ENCODE data around the gene OR1G1.

DNA sequence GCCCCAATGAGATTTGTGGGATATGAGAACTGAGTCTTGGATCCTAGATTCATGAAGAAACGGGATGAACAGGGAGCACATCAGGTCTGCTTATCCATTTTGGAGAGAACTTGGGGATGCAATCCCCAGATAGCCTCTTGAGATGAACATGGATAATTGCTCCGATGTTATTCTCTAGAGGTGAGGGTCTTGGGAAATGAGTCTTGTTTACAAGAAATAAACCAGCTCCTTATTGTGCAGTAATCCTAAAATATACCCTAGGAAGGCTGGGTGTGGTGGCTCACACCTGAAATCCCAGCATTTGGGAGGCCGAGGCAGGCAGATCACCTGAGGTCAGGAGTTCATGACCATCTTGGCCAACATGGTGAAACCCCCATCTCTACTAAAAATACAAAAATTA, 23.0 kb downstream of the OR1G1 start, which contains the start of gene OR1D2:
- TF ChIP-seq, protein P1, sequence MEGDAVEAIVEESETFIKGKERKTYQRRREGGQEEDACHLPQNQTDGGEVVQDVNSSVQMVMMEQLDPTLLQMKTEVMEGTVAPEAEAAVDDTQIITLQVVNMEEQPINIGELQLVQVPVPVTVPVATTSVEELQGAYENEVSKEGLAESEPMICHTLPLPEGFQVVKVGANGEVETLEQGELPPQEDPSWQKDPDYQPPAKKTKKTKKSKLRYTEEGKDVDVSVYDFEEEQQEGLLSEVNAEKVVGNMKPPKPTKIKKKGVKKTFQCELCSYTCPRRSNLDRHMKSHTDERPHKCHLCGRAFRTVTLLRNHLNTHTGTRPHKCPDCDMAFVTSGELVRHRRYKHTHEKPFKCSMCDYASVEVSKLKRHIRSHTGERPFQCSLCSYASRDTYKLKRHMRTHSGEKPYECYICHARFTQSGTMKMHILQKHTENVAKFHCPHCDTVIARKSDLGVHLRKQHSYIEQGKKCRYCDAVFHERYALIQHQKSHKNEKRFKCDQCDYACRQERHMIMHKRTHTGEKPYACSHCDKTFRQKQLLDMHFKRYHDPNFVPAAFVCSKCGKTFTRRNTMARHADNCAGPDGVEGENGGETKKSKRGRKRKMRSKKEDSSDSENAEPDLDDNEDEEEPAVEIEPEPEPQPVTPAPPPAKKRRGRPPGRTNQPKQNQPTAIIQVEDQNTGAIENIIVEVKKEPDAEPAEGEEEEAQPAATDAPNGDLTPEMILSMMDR (conservative IDR thresholded peaks at IDR 0.05), result no peak
- TF ChIP-seq ZFX (IDR thresholded peaks at IDR 0.05), result no peak

Measured in C4-2B (cell line).